ENCODE results near the gene FBXW9. TPM values are rescaled to one million over a fixed set of nuclear protein-coding genes. Genes with fewer than 3 reads are reported as not detected.
"Not testable (repeated sequence)": the region's sequence is repeated elsewhere in the genome, so short reads cannot be mapped to it uniquely, and the experiment has no call there.

The FBXW9 gene
- total RNA-seq, 1 experiment from 2014 or later: 16.7 TPM

DNA sequence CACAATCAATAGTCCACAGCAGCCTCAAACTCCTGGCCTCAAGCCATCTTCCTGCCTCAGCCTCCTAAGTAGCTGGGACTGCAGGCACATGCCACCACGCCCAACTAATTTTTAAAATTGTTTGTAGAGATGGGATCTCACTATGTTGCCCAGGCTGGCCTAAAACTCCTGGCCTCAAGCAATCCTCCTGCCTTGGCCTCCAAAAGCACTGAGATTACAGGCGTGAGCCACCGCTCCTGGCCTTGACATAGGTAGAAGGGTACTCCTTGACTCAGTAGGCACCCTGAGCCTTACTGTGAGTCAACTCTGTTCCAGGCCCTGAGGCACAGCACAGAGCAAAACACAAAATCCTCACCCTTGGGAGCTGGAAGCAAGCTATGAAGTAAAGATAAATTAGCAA is 19.5 kb upstream of the FBXW9 start:
- DNase-seq (ENCODE audit: low spot score): no peak

DNA sequence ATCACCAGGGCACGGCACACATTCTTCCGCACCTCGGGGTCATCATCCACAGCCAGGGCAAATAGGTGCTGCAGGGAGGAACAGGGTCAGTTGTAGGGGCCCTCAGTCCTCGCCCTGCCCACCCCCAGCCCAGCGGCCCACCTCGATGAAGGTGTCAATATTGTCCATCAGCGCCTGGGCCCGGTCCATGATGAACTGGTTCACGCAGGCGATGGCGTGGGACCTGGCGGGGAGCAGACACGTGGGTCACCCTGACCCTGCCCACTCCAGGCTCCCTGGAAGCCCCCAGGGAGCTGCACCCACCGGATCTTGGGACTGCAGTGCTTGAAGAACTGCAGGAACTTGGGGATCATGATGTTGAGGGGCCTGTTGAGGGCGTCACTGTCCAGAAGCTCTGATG is 18.7 kb upstream of the FBXW9 start:
- DNase-seq (ENCODE audit: low spot score): no peak

DNA sequence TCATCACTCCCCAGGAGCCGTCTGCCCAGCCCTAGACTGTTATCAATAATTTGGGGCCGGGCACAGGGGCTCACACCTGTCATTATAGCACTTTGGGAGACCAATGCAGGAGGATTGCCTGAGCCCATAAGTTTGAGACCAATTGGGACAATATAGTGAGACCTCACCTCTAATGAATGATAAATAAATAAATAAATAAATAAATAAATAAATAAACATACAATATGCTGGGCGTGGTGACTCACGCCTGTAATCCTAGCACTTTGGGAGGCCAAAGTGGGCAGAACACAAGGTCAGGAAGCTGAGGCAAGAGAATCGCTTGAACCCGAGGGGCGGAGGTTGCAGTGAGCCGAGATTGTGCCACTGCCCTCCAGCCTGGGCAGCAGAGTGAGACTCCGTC is 16.9 kb upstream of the FBXW9 start:
- not testable (repeated sequence) for DNase-seq (ENCODE audit: low spot score)

DNA sequence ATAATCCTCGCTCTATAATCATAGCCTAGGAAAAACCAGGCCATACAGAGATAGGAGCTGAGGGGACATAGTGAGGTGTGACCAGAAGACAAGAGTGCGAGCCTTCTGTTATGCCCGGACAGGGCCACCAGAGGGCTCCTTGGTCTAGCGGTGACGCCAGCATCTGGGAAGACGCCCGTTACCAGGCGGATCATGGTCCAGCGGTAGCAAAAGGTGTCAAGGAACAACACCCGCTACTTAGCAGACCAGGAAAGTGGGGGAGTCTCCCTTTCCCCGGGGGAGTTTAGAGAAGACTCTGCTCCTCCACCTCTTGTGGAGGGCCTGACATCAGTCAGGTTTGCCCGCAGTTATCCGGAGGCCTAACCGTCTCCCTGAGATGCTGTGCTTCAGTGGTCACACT is 15.6 kb upstream of the FBXW9 start:
- DNase-seq (ENCODE audit: low spot score): not testable (repeated sequence)

DNA sequence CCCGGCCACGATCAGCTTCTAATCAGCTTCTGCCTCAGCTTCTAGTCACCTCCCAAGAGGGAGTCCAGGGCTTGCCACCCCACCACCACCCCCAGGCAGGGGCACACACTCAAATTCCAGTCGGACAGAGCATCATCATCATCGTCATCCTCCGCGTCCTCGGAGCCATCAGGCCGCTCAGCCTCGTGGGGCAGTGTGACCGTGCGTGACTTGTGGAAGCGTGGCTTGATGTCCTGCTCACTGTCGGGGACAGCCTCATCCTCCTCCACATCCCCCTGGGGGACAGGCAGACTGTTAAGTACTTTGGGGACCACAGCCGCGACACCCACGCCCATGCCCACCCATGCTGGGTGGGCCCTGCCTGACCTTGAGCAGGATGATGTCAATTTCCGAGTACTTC is 14.8 kb upstream of the FBXW9 start:
- DNase-seq (ENCODE audit: low spot score): no peak

DNA sequence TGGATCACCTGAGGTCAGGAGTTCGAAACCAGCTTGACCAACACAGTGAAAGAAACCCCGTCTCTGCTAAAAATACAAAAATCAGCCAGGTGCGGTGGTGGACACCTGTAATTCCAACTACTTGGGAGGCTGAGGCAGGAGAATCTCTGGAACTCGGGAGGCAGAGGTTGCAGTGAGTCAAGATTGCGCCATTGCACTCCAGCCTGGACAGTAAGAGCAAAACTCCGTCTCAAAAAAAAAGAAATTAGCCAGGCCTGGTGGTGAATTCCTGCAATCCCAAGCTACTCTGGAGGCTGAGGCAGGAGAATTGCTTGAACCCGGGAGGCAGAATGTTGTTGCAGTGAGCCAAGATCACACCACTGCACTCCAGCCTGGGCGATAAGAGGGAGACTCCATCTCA is 12.2 kb upstream of the FBXW9 start:
- DNase-seq (ENCODE audit: low spot score): no peak

DNA sequence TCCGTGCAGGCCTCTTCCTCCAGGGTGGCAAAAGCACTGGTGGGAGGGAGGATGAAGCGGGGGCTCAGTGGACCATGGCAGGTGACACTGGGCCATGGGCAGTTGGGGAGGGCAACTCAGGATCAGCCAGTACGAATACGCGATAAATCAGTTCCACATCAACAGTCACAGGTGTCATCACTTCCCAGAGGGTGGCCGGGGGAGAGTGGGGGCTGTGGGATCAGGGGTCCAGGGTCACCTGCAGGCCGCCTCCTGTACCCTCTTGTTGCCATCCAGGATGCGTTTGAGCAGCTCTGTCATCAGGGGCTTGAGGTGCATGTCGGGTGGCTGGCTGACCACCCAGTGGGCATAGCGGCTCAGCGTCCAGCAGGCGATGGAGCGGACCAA is 9.9 kb upstream of the FBXW9 start:
- no peak for DNase-seq (ENCODE audit: low spot score)

DNA sequence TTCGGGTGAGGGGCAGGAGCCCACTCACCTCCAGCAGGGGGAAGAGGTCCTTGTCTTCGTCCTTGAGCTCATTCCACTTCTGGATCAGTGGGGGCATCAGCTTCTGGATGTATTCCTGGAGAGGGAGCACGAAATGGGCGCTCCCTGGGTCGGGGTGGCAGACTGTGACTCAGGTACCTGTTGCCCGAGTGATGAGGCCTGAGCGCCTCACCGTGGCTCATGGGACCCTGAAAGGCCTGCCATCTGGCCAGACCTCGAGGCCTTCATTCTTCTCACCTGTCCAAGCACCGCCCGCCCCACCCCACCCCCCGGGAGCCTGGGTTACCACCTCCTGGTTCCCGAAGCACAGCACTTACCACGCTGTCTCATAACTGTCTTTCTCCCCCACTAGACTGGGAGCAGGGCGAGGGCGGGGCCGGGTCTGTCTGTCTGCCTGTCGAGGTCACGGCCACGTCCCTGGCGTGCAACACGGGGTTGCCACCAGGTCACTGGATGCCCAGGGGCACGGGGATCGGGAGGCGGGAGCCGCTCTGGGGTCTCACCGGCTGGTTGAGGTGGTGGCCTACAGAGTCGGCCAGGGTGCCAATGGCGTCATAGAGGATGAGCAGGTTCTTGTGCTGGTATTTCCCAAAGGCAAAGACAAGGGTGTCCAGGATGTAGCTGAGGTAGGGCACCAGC is 9.4 kb upstream of the FBXW9 start:
- no peak for DNase-seq (ENCODE audit: low spot score)

DNA sequence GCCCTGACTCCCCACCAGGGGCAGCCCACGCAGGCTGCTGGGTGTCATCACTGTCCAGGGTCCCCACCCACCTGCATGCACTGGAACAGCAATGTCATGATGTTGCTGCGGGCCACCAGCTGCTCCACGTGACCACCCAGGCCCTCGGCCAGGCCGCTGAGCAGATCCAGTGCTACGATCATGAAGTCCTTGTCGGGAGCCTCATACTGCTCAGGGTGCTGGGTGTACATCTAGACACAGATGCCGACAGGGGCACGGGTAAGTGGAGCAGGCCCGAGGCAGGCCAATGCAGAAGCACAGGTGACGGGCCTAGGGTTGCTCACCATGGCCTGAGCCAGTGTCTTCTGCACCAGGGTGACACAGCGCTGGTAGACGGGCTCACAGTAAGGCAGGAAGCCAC is 8.7 kb upstream of the FBXW9 start:
- DNase-seq (ENCODE audit: low spot score): no peak

DNA sequence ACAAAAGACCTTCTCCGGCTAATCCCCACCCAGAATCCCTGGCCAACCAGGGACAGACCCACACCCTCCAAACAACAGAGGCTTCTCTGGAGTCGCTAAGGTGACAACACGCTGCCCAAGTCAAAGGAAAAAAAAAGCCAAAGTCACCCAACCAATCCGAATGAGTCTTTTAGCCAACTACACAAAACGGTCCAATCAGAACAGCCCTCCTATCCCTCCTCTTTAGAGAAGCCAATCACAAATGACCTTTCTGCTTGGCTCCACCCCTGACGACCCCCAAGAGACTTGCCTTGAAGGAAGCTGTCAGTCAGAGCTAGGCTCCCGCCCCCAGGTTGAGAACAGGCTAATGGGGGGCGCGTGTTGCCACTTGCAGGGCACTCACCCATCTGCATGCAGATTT is 6.6 kb upstream of the FBXW9 start:
- peak; percentile 68 for DNase-seq (ENCODE audit: low spot score)

DNA sequence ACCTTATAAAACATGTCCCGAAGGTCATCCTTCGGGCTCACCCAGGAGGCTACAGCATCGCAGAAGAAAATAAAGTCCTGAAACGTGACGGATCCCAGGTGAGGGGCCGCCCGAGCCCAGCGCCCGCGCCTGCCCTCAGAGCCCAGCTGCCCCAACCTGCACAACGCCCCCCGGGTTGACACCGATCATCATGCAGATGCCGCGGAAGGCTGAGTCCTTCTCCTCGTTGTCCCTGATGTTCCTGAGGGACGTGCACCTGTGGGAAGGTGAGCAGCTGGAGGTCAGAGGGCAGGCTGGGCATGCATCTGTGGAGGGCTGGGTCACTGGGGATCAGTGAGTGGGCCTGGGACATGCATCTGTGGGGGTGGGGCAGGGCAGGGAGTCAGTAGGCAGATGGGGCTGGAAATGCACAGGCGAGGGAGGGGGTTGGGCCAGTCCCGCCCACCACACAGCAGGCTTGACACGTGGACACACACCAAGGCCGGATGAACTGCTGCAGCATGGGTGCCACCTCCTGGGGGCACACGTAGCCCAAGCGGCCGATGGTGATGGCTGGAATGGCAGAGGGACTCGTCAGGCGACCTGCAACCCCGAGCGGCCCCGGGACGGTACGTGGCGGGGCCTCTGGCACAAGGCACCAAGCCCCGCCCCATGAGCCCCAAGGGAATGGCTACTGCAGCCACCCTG is 5.3 kb upstream of the FBXW9 start:
- no peak for DNase-seq (ENCODE audit: low spot score)

DNA sequence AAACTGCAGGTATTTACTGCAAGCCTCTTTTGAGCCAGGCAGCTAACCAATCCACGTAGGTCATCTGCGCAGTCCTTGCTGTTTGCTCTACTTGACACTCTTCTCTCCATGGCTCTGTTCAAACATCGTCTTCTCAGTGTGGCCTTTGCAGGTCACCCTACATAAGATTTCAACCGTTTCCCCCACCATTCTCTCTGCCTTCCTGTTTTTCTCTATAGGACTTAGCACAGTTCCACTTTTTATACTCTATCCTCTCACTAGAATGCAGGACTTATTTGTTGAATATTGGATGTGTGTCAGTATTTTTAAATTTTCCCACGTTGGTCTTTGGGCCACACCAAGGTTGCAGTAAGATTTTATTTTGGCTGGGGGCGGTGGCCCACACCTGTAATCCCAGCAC is 1.7 kb upstream of the FBXW9 start:
- no peak for DNase-seq (ENCODE audit: low spot score)

DNA sequence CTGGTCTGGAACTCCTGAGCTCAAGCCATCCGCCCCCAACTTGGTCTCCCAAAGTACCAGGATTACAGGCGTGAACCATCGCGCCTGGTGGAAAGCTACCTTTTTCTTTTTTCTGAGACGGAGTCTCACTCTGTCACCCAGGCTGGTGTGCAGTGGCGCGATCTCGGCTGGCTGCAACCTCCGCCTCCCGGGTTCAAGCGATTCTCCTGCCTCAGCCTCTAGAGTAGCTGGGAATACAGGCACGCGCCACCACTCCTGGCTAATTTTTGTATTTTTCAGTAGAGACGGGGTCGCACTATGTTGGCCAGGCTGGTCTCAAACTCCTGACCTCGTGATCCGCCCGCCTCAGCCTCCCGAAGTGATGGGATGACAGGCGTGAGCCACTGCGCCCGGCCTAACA is 994 bp upstream of the FBXW9 start:
- not testable (repeated sequence) for DNase-seq (ENCODE audit: low spot score)

DNA sequence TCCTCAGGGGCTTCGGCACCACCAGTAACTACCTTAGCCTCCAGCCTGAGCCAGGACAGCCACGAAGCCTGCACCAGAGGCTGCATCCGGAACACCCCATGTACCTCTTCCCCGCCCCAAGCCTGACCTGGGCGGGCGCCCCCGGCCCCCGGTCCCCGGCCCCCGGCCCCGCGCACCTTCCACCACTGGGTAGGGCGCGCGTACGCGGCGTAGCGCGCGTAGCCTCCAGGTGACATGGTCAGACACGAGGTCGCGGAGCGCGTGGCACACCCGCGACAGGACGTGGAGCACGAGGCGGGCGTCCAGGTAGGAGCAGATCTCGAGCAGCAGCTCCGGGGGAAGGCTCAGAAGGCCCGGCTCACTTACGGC is 450 bp downstream of the FBXW9 start:
- DNase-seq (ENCODE audit: low spot score): no peak

DNA sequence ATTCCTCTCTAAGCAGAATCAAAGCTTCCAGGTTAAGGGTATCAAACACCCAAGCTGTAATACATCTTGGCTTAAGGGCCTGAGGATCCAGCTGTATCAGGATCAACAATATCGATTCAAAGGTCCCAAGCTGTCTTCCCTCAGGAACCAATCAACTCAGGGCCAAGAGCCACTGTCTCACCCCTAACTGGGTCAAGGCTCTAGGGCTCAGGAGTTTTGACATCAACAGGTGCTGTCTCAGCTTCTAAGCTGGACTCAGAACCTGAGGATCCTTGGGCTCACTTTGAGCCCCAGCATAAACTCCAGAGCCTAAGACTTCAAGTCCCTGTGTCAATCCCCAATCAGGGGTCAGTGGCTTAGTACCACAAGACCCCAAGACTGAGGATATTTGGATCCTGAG is 917 bp downstream of the FBXW9 start:
- DNase-seq (ENCODE audit: low spot score): no peak

DNA sequence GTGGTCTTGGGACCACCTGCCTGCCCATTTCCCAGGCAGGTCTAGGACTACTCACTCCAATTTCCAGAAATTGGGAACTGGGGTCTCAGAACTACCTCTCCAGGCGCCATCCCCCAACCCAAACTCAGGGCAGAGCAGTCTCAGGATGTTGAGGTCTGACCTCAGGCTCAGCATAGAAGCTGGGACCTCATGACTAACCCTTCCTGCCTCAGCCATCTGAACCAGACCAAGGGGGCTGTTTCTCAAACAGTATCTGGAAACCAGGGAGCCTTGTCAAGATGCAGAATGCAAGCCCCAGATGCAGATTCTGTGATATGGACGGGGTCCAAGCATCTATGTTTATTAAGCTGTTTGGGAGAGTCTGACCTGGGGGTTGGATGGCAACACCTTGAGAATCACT is 1.3 kb downstream of the FBXW9 start:
- no peak for DNase-seq (ENCODE audit: low spot score)

DNA sequence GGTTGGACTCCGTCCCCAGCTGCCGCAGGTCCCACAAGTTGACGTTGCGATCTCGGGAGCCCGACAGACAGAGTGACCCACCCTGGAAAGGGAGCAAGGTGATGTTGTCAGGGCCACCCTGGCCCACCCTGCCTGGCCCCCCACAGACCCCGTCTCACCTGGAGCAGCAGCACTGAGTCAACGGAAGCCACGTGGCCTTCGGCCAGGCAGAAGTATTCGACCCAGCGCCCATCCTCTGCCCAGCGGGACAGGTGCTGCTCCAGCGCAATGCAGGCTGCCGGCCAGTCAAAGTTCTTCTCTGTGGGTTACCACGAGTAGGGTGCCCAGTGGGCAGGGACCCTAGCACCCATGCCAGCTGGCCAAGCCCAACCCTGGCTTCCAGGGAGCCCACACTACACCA is 1.8 kb downstream of the FBXW9 start:
- DNase-seq (ENCODE audit: low spot score): no peak

DNA sequence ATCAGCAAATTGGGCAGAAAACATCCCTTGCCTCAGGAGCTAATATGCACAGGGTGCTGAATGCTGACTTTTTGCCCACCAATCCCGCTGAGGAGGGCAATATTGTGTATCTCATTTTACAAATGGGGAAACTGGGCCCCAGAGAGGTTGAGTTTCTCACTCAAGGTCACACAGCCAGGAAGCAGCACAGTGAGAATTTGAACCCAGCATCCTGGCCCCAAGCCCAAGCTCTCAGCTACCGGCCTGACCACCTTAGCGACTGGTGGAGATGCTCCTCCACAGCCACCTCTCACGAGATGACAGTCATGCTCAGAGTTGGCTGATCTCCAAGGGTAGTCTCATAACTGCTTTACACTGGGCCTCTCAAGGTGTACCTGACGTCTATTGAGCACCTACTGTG is 3.5 kb downstream of the FBXW9 start:
- no peak for DNase-seq (ENCODE audit: low spot score)

DNA sequence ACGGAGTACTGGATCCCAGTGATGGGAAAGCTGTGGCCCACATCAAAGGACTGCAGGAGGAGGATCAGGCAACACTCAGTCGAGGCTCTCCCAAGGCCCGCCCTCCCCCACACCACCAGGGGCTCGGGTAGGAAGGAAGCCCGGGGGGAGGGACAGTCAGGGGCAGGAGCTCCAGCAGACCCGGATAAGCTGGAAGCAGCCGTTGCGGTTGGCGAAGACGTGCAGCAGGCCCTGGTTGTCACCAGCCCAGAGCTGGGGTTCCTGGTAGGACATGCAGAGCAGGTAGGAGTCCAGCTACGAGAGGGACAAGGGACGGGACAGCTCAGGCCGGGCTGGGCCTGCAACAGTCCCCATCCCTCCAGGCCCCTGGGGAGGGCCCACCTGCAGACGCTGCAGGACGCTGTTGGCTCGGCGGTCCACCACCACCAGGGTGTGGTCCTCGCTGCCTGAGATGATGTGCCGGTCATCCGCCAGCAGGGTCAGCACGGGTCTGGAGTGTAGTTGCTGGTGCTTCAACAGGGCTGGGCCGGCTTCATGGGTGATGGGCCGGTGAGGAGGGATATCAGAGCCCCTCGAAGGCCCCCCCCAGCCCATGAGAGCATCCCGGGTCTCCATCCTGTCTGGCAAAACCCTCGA is 6.7 kb downstream of the FBXW9 start:
- DNase-seq (ENCODE audit: low spot score): no peak

DNA sequence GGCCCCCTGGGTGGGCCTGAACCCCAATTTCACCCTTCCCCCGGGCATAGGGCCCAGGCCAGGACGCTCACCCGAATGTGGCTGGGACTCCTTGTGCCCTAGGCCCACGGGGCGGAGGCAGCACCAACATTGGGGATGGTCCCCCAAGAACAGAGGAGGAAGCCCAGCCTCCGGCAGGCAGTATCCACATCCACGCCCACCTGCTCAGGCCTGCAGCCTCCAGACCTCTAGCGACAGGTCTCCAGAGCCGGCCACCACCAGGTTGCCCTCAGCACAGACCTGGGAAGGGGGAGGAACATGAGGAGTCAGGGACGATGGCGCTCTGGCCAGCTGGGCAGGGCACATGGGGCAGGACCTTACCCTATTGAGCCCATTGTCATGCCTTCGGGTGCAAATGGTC is 7.4 kb downstream of the FBXW9 start:
- DNase-seq (ENCODE audit: low spot score): no peak

DNA sequence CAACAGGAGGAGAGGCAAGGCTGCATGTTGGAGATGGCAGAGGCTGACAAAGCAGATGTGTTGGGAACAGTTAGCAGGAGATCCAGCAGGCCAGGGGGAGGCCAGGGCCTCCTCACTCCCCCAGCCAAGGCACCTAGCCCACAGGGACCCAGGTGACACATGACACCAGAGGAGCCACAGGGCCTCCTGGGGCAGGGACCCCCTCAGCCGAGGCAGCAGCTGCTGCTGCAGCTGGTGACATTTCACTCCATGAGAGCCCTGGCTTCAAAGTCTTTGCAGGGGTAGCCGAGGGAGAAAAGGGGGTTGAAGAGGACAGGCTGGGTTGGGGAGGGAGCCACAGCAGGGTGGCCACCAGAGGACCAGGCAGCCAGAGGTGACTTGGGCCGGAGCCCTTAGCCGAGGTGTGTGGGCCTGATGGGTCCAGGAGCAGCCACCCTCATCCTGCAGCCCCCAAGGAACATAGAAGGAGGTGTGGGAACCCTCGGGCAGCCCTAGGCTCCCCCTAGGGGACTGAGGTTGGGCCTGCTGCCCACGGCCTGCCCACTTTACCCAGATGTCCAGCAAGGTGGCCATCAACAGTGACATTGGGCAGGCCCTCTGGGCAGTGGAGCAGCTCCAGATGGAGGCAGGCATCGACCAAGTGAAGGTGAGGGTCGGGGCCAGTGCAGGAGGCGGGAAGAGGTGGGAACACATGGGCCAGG is 8.8 kb downstream of the FBXW9 start, which contains the start of gene GNG14:
Gene GNG14, plus strand, starts transcription at position 503 of the 701 bp plus-strand sequence. Its CDS starts 51 bp downstream, at position 554.
- DNase-seq (ENCODE audit: low spot score): no peak

DNA sequence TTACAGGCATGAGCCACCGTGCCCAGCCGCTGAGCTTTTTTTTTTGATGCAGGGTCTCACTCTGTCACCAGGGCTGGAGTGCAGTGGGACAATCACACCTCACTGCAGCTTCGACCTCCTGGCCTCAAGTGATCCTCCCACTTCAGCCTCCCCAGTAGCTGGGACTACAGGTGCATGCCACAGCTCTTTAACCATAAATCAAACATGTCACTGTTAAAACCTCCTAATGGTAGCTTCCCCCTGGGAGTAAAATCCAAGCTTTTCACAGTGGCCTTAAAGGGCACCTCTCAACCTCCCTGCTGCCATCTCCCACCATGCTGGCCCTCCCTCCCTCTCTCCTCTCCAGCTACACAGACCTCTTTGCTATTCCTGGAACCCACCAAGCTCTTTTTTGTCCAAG is 10.6 kb downstream of the FBXW9 start:
- DNase-seq (ENCODE audit: low spot score): no peak
